ENCODE results near the gene ALPP.

ALPP gene

DNA sequence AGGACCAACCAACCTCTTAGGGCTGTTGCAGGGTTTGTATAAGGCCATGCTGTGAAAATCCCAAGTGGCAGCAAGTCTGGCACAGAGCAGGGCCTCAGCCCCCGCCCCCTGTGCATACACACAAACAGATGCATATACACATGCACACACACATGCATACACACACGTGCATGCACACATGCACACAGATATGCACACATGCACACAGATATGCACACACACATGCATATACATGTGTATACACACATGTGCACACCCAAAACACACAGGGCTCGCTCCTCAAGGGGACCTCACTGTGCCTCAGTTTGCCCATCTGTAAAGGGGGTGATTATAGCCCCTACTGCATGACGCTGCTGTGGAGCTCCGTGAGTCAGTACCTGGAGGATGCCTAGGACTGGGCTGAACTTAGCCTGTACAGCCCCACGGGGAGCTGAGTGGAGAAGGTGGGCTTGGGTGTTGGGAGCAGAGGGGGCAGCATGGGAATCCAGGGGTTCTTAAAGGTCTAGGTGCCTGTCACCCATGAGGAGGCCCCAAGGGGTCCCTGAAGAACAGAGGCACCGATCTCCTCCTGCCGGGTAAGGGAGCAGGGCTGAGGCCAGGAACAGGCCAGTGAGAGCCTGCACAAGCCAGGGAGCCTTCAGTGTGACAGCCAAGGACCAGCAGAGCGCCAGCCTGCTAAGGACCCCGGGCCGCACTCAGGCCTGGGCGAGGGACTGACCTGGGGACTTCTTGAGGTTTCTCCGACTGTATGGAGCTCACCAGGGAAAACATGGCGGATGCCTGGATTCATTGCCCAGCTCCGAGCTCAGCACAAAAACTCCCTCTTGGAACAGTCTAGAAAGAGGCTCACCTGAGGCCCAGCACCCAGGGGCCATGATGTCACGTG, 53.4 kb downstream of the ALPP start:
- no peak overlapping the region for H3K4me3 ChIP-seq (ENCODE audit: low read length)
- TF ChIP-seq CTCF (conservative IDR thresholded peaks at IDR 0.05; ENCODE audit: low read depth, low read length): no peak
- no peak for DNase-seq (ENCODE audit: low read depth)

All from retinal pigment epithelial cell (primary cell).